GM23338 (cell line): ENCODE results near the gene ETF1. TPM values are rescaled to one million over a fixed set of nuclear protein-coding genes. Genes with fewer than 3 reads are reported as not detected.

ENCODE experiments used
- ATAC-seq: fragments of 200-7000 bp; cut with Tn5 transposase; 3 replicates; pipeline ENCODE4 v1.9.1; 2020
- DNase-seq: peaks from one replicate; pipeline ENCODE4 v3.0.0-alpha.2; 2015; ENCODE audit warnings: low spot score
- H2AFZ ChIP-seq: fragments of 200-600 bp; sonication (generic); 2 replicates; pipeline ENCODE4 v1.8.0; 2016; ENCODE audit warnings: antibody characterized with exemption, mild to moderate bottlenecking, moderate library complexity
- H3F3A ChIP-seq: fragments of 200-600 bp; sonication (generic); replicated peaks from 2 replicates; pipeline ENCODE4 v1.8.0; 2017; ENCODE audit warnings: antibody characterized with exemption, mixed run types, low read depth
- H3K27ac ChIP-seq: fragments of 200-600 bp; sonication (generic); 2 replicates; pipeline ENCODE4 v1.6.1; 2016; ENCODE audit warnings: low read depth
- H3K27me3 ChIP-seq: fragments of 200-600 bp; sonication (generic); 2 replicates; pipeline ENCODE4 v1.8.0; 2016; ENCODE audit warnings: mild to moderate bottlenecking, mixed run types, moderate library complexity; ENCODE audit not compliant: insufficient read depth
- H3K36me3 ChIP-seq: fragments of 200-600 bp; sonication (generic); 2 replicates; pipeline ENCODE4 v1.8.0; 2016; ENCODE audit warnings: mild to moderate bottlenecking; ENCODE audit not compliant: insufficient read depth
- H3K4me1 ChIP-seq: fragments of 200-600 bp; sonication (generic); 2 replicates; pipeline ENCODE4 v1.8.0; 2016; ENCODE audit warnings: mild to moderate bottlenecking, moderate library complexity; ENCODE audit not compliant: insufficient read depth
- H3K4me2 ChIP-seq: fragments of 200-600 bp; sonication (generic); 2 replicates; pipeline ENCODE4 v1.7.1; 2017; ENCODE audit warnings: mixed run types
- H3K4me3 ChIP-seq: fragments of 200-600 bp; sonication (generic); 2 replicates; pipeline ENCODE4 v1.6.1; 2016; ENCODE audit warnings: mixed run types
- H3K79me2 ChIP-seq: fragments of 200-600 bp; sonication (generic); replicated peaks from 2 replicates; pipeline ENCODE4 v1.8.0; 2017; ENCODE audit warnings: mild to moderate bottlenecking; ENCODE audit not compliant: insufficient read depth
- H3K9me2 ChIP-seq: fragments of 200-600 bp; sonication (generic); 2 replicates; pipeline ENCODE4 v1.8.0; 2017; ENCODE audit not compliant: insufficient read depth
- H4K20me1 ChIP-seq: fragments of 200-600 bp; sonication (generic); replicated peaks from 2 replicates; pipeline ENCODE4 v1.8.0; 2017; ENCODE audit warnings: mild to moderate bottlenecking; ENCODE audit not compliant: insufficient read depth
- H3K27ac Mint-ChIP-seq: 2 replicates; pipeline ENCODE4 v1.8.0; 2020; ENCODE audit warnings: inconsistent platforms, mild to moderate bottlenecking, moderate library complexity, mixed read lengths
- H3K27me3 Mint-ChIP-seq: 3 replicates; pipeline ENCODE4 v1.8.0; 2022; ENCODE audit warnings: low read depth, mild to moderate bottlenecking, moderate library complexity, mixed read lengths, inconsistent platforms; ENCODE audit not compliant: insufficient read depth, poor library complexity
- H3K36me3 Mint-ChIP-seq: 3 replicates; pipeline ENCODE4 v1.8.0; 2021; ENCODE audit warnings: low read depth, mild to moderate bottlenecking, inconsistent platforms, moderate library complexity, mixed read lengths
- H3K4me1 Mint-ChIP-seq: 3 replicates; pipeline ENCODE4 v1.8.0; 2020; ENCODE audit warnings: mild to moderate bottlenecking, inconsistent platforms, mixed read lengths
- H3K4me3 Mint-ChIP-seq: 3 replicates; pipeline ENCODE4 v1.8.0; 2021; ENCODE audit warnings: moderate library complexity, mild to moderate bottlenecking, inconsistent platforms, mixed read lengths
- H3K9me3 Mint-ChIP-seq: 3 replicates; pipeline ENCODE4 v1.8.0; 2020; ENCODE audit warnings: moderate library complexity, mild to moderate bottlenecking, inconsistent platforms, mixed read lengths
- CREB1 ChIP-seq: fragments of 250-450 bp; sonication (Bioruptor Pico); IDR thresholded peaks from 2 replicates; pipeline ENCODE4 v1.5.0; 2020; ENCODE audit warnings: low read depth, mild to moderate bottlenecking, moderate library complexity
- CTCF ChIP-seq, 2 experiments: fragments of 200-600 bp in 1 of 2; sonication (generic) in 1 of 2; conservative IDR thresholded peaks; 2 replicates each; pipeline versions ENCODE4 v1.5.1 to v1.6.1; 2016 to 2017; ENCODE audit warnings: antibody characterized with exemption in 2 of 2, low read depth in 2 of 2, mild to moderate bottlenecking in 2 of 2, moderate library complexity in 1 of 2
- ETS1 ChIP-seq: IDR thresholded peaks from 2 replicates; pipeline ENCODE4 v1.6.1; 2016; ENCODE audit warnings: antibody characterized with exemption
- EZH2 ChIP-seq: fragments of 200-600 bp; sonication (generic); IDR thresholded peaks from one replicate; pipeline ENCODE4 v1.8.0; 2017; ENCODE audit warnings: antibody characterized with exemption, mild to moderate bottlenecking, low read depth; ENCODE audit not compliant: unreplicated experiment
- EZH2phosphoT487 ChIP-seq: fragments of 200-600 bp; sonication (generic); IDR thresholded peaks from one replicate; pipeline ENCODE4 v1.8.1; 2018; ENCODE audit warnings: antibody characterized with exemption; ENCODE audit not compliant: unreplicated experiment
- JUNB ChIP-seq: IDR thresholded peaks from one replicate; pipeline ENCODE4 v1.6.1; 2016; ENCODE audit warnings: antibody characterized with exemption; ENCODE audit not compliant: unreplicated experiment
- NANOG ChIP-seq: IDR thresholded peaks from 2 replicates; pipeline ENCODE4 v1.6.1; 2016; ENCODE audit warnings: antibody characterized with exemption, borderline replicate concordance
- POLR2AphosphoS5 ChIP-seq: IDR thresholded peaks from 2 replicates; pipeline ENCODE4 v1.6.1; 2016; ENCODE audit warnings: antibody characterized with exemption, low read depth
- REST ChIP-seq: IDR thresholded peaks from one replicate; pipeline ENCODE4 v1.6.1; 2018; ENCODE audit warnings: antibody characterized with exemption; ENCODE audit not compliant: unreplicated experiment
- STAT1 ChIP-seq: IDR thresholded peaks from one replicate; pipeline ENCODE4 v1.6.1; 2016; ENCODE audit warnings: antibody characterized with exemption; ENCODE audit not compliant: unreplicated experiment
- ZNF114 ChIP-seq: fragments of 250-450 bp; sonication (Bioruptor Pico); IDR thresholded peaks from 2 replicates; pipeline ENCODE4 v1.5.0; 2020; ENCODE audit warnings: mild to moderate bottlenecking, moderate library complexity
- ZNF331 ChIP-seq: fragments of 250-450 bp; sonication (Bioruptor Pico); IDR thresholded peaks from 2 replicates; pipeline ENCODE4 v1.5.0; 2020; ENCODE audit warnings: low read depth, mild to moderate bottlenecking, moderate library complexity
- ZNF462 ChIP-seq: fragments of 250-450 bp; sonication (Bioruptor Pico); IDR thresholded peaks from 2 replicates; pipeline ENCODE4 v1.5.0; 2020; ENCODE audit warnings: mild to moderate bottlenecking, moderate library complexity
- polyA plus RNA-seq: library from polyadenylated mRNA; unstranded; fragments of >200 nt; fragmentation: Nextera tagmentation; extraction: Ambion mirVana; gene quantifications from 2 replicates; pipeline ENCODE4 v1.2.1, GENCODE V29; 2016
- total RNA-seq: library from RNA; depleted of rRNA; stranded (reverse); fragments of >200 nt; shearing (Covaris generic); gene quantifications from 2 replicates; pipeline ENCODE4 v1.2.3, GENCODE V29; 2014

The ETF1 gene
- total and polyA plus RNA-seq, 2 experiments from 2014 or later, result 68.9 to 136 TPM

GRCh38 chr5:138482638-138483037 is 60.4 kb downstream of the ETF1 start:
- H3K36me3 ChIP-seq, result no peaks in the 10 kb centered on the region
- H3K4me2 ChIP-seq, result no peak overlapping the region
- H3K27me3 ChIP-seq, result no peaks in the 10 kb centered on the region
- no peak overlapping the region for H3K4me3 ChIP-seq
- no peak overlapping the region for H3K27ac ChIP-seq
- H3K4me1 Mint-ChIP-seq, result peaks cover 7% of the 10 kb centered on the region
- ATAC-seq (no peak), DNase-seq (no peak)
- H4K20me1 ChIP-seq, result no peaks in the 10 kb centered on the region
- H3K79me2 ChIP-seq, result no peaks in the 10 kb centered on the region
- H3K27ac Mint-ChIP-seq, result no peak overlapping the region
- H3K4me3 Mint-ChIP-seq, result no peak overlapping the region
- TF ChIP-seq ZNF462 (CRISPR knock-in tag), result no peak
- no peak for TF ChIP-seq NANOG
- no peak for TF ChIP-seq CREB1 (CRISPR knock-in tag)
- no peak for TF ChIP-seq STAT1
- no peak for TF ChIP-seq POLR2AphosphoS5
- no peak for TF ChIP-seq REST
- TF ChIP-seq ETS1, result no peak
- TF ChIP-seq ZNF331, result no peak
- TF ChIP-seq JUNB, result no peak
- no peak for TF ChIP-seq EZH2phosphoT487
- TF ChIP-seq CTCF (conservative IDR thresholded peaks at IDR 0.05; ENCODE audit: low read depth in 2 of 2), result no peak
- TF ChIP-seq ZNF114 (CRISPR knock-in tag), result no peak
- TF ChIP-seq EZH2, result no peak
- H3K9me2 ChIP-seq, result no peaks in the 10 kb centered on the region
- 0 out of 2 replicates have a peak overlapping the region, but pooled peaks have one; percentile 43 for H2AFZ ChIP-seq
- peaks cover 5% of the 10 kb centered on the region for H3K27me3 Mint-ChIP-seq
- H3K4me1 ChIP-seq, result no peaks in the 10 kb centered on the region
- H3F3A ChIP-seq, result 0 out of 2 replicates have a peak, but pooled peaks cover 4% of the 10 kb centered on the region
- H3K9me3 Mint-ChIP-seq, result no peaks in the 10 kb centered on the region
- H3K36me3 Mint-ChIP-seq, result no peaks in the 10 kb centered on the region
